CD1c-positive myeloid dendritic cell (primary cell): Measurements from ENCODE around the gene RETREG1.
"Not testable (repeated sequence)": the region's sequence is repeated elsewhere in the genome, so short reads cannot be mapped to it uniquely, and the experiment has no call there.

ENCODE experiments used
- DNase-seq: peaks from one replicate; pipeline ENCODE4 v3.0.0-alpha.2; 2016; ENCODE audit errors: extremely low spot score

Gene RETREG1

DNA sequence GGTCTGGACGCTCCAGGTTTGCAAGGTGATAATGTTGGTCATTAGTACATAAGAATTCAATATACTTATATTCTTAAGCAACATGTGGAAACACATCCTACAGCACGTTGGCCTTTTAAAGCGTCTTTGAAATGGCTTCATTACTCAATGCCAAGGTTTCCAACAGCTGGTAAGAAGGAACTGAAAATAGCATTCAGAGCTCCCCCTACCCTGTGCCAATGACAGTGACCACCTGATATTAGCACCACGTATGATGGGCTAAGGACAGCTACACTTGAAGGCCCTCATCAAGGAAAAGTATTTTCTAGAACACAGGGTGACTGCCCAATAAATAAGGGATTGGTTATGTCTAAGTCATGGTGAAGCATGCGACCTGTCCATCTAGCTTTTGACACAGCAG, 161.1 kb downstream of the RETREG1 start:
- DNase-seq, result peak; percentile 70

DNA sequence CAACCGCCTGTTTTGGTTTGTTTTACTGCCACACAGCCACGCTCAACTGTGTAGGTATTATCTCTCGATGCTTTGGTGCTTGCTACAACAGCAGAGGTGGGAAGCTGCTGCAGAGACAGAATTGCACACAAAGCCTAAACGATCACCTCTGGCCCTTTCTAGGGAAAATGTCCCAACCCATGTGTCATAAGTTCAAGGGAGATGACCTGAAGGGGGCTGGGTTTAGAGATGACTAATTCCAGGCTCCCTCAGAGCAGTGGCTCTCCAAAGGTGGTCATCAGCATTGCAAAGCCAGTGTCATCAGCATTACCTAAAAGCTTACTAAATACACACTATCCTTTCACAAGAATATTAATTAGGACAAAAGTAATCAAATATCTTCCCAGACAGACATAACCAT, 162.1 kb downstream of the RETREG1 start:
- DNase-seq, result peak; percentile 17

DNA sequence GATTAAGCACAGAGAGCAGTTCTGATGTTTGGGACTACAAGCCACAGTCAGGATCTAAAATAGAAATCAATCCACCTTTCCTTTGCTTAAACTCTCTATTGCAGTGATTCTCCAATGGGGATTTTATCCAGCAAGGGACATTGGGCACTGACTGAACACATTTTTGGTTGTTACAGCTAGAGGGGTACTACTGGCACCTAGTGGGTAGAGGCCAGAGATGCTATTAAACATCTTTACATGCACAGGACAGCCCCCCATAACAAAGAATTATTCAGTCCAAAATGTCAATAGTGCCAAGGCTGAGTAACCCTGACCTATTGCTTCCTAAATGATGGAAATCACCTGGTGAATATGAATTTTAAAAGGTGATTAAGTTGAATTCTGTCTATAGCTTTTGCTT, 163.2 kb downstream of the RETREG1 start:
- no peak for DNase-seq

DNA sequence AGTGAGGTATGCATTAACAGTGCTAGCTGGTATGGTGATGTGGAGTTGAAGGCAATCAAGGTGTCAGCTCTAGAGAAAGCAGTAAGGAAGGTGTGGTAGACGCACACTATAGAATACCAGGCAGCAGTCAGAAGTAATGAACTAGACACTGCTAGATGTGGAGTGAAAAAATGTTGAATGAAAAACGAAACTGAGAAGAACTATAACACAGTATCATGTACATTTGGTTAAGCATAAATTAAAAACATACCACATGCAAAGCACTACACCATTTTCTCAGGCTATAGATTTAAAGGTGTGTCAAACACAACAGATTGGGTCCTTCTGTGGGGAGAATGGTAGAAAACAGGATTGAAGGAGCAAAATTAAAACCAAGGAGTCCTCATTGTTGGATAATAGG, 166.6 kb downstream of the RETREG1 start:
- DNase-seq, result no peak

DNA sequence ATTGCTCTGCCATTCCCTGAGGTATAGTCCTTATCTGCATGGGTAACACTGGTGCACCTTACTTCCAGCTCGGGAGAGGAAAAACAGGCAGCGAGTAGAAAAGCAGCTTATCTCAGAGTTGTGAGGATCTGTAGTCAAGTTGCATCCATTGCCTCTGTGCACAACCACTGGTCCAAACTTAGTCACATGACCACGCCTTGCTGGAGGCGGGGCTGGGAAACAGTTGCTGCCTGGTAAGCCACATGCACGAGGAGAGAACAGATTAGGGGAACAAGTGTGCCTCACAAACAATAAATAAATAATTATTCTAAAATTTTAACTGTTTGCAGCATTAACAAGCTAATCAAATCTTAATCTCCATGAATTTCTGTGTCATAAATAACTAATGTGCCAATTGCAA, 169.8 kb downstream of the RETREG1 start:
- DNase-seq, result no peak

DNA sequence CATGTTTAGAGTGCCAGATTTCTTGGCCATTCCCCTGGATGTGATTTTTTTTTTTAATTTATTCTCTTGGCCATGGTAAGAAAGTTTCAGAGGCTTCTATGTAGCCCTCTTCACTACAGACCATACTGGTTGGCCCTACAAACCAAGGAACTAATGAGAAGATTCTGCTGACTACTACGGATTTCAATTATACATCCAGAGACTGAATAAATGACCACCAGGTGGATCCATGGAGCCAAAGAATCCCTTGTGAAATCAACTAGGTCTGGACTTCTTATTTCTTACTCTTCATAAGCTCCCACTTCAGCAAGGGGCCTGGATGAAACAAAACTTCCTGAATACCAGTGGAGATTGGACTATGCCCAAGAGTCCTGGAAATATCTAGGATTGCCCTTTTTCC, 178.8 kb downstream of the RETREG1 start:
- no peak for DNase-seq

DNA sequence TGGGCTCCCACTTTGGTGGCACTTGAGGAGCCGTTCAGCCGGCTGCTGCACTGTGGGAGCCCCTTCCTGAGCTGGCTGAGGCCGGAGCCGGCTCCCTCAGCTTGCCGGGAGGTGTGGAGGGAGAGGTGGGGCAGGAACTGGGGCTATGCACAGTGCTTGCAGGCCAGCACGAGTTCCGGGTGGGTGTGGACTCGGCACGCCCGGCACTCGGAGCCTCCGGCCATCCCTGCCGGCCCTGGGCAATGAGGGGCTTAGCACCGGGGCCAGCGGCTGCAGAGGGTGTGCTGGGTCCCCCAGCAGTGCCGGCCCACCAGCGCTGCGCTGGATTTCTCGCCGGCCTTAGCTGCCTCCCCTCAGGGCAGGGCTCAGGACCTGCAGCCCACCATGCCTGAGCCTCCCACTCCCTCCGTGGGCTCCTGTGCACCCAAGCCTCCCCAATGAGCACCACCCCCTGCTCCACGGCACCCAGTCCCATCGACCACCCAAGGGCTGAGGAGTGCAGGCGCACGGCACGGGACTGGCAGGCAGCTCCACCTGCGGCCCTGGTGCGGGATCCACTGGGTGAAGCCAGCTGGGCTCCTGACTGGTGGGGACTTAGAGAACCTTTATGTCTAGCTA, 180.6 kb downstream of the RETREG1 start:
- DNase-seq, result not testable (repeated sequence)

DNA sequence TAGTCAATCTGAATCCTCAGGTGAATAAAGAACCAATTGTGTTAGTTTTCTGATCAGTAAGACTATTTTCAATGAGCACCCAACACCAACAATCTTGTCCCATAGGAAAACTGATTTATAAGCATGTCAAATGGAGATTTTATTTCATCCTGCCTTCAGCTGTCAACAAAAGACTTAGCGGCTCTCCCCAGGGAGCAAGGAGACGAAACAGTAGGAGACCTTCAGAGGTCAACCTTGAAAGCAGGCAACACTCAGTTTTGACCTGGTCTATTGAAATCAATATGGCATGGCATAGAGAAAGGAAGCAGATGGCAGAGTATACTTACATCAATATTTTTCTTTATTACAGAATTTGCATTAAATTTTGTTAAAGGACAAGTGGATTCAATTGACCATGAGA, 185.3 kb downstream of the RETREG1 start:
- DNase-seq, result no peak

DNA sequence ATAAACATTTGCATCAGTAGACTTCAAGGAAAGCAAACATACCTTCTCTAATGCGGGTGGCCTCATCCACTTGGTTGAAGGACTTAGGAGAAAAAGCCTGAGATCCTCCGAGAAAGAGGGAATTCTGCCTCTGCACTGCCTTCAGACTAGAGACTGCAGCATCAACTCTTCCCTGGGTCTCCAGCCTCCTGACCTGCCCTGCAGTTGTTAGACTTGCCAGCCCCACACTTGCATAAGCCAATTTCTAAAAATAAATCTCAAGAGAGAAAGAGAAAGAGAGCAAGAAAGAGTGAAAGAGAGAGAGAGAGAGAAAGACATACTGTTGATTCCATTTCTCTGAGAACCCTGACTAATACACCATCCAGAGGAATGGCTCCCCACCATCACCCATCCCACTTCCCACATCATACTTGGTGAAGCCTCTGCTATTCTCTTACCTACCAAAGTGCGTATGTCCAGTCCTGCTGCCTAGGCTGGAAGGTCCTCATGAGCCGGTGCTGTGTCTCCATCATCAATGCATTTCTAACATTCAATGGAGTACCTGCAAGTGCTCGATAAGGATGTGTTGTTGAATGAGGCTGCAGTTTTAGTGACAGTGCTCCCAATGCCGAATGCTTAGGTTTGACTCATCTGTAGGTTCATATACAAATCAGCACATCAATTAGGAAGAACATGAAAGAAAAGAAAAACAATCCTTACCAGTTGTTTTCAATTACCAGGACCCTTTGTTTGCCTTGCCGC, 186.3 kb downstream of the RETREG1 start:
- DNase-seq, result no peak

DNA sequence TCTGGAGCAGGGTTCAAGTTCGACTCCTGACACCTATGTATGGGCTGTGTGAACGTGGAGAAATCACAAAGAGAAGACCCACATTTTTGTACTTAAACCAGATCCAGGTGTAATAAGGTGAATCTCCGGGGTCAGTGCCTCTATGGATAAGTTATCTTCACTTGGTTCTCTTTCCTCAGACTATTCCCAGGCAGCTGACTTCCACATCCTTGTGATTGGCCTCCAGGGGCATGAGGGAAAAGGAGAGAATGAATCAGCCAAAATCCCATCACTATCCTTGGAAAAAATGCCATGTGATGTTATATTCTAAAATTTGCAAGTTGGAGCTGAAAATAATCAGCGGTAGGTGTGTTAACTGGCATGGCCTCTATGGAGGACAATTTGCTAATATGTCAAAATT, 188.4 kb downstream of the RETREG1 start:
- no peak for DNase-seq

DNA sequence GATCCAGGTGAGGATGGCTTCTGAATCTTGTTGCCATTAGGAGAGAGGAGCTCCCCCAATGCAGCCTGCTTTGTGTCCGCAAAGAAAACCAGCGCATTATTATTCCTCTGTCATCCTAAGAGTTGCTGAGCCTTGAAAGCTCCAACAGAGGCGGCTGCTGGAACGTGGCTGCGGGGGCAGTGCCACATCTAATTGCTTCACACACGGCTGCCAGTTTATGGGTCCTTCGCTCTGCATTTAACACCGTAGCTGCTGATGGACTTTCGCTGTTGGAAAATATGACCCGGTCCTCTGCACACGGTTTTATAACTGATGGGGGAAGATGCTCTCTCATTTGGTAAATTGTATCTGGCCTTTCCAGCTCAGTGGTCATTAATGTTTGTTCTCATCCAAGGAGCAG, 189.2 kb downstream of the RETREG1 start:
- no peak for DNase-seq
